GM21619 (cell line): Measurements from ENCODE around the gene TRAF2.

Source experiments
- ATAC-seq: cut with Tn5 transposase; IDR thresholded peaks from one replicate; pipeline ENCODE4 v1.9.1; 2021; ENCODE audit not compliant: unreplicated experiment

TRAF2 gene

DNA sequence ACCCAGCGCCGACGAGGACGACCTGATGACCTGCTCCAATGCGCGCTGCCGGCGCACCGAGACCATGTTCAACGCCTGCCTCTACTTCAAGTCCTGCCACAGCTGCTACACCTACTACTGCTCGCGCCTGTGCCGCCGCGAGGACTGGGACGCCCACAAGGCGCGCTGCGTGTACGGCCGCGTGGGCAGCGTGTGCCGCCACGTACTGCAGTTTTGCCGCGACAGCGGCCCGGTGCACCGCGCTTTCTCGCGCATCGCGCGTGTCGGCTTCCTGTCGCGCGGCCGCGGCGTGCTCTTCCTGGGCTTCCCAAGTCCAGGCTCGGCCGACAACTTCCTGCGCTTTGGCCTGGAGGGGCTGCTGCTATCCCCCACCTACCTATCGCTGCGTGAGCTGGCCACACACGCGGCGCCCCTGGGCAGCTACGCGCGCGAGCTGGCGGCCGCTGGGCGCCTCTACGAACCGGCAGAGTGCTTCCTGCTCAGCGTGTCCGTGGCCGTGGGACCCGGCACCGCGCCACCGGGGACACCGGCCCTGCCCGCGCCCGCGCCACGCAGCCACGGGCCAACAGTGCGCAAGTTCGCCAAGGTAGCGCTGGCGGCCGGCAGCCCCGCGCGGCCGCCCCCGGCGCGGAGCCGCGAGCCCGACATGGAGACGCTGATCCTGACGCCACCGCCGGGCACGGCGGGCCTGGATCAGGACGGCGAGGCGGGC, 39.8 kb upstream of the TRAF2 start:
- ATAC-seq = no peak

DNA sequence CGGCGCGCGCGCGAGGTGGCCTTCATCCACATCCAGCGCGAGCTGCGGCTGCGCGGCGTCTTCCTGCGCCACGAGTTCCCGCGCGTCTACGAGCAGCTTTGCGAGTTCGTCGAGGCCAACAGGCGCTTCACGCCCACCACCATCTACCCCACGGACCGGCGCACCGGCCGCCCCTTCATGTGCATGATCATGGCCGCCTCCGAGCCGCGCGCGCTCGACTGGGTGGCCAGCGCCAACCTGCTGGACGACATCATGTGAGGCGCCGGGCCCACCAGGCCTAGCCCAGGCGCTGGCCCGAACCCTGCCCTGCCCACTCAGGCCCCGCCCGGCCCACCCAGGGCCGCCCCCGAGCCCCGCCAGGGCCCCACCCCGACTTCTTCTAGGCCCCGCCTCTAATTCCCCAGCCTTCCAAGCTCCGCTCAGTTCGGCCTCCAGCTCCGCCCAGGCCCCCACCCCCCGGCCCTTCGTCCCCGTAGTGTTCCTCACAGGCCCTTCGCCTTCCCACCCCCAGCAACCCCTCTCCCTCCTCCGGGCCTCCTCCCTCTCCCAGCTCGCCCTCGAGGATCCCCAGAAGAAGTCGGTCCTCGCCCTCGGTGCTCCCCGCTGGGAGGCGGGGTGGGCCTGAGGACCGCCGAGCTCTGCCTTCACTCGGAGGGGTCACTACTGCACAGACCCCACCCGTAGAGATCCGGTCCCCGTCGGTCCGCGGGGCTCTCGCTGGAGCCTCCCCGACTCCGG, 39.1 kb upstream of the TRAF2 start:
- ATAC-seq = no peak

DNA sequence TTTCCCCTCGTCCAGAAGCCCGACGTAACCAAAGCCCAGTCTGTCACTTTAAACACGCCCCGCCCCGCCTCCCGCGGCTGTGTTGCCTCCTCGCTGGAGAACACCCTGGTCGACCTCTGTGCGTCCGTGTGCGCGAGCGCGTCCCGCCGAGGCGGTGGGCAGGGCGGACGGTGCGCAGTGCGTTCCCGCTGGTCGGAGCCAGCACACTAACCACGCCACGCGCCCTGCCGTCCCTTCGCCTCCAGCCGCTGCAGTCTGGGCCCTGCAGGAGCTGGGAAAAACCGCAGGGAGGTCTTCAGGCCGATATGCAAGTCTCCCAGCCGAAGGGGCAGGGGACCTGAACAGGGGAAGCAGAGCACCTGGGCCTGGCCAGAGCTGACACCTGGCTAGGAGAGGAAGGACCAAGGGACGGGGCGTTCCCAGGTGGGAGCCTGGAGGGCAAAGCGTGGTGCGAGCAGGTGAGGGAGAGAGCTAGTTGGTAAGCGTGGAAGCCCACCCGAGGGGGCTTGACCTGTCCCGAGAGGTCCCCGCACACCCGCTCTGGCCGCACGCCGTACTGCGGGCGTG, 38.4 kb upstream of the TRAF2 start:
- ATAC-seq = no peak

DNA sequence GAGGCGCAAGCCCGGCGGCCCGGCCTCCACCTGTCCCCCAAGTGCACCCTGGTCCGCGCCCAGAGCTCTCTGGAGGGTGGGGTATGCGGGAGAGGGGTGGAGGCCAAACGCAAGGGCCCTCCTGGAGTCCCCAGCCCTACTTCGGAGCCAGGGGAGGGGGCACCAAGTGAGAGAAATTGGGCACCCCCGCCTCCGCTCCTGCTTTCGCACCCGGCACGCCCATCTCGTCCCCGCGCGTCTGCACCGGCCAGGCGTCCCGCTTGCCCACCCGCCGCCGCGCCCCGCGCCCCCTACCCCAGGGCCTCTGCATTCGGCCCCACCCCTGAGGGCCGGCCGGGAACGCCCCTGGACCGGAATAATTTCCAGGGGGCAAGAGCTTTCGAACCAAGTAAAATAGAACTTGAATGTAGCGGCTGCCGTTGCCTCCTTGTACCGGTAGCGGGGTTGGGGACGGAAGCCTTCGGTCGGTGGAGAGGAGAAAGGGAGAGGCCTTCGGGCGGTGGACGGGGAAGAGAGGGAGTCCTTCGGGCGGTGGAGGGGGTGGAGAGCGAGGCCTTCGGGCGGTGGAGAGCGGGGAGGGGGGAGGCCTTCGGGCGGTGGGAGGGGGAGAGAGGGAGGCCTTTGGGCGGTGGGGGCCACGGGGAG, 37.8 kb upstream of the TRAF2 start:
- no peak for ATAC-seq

DNA sequence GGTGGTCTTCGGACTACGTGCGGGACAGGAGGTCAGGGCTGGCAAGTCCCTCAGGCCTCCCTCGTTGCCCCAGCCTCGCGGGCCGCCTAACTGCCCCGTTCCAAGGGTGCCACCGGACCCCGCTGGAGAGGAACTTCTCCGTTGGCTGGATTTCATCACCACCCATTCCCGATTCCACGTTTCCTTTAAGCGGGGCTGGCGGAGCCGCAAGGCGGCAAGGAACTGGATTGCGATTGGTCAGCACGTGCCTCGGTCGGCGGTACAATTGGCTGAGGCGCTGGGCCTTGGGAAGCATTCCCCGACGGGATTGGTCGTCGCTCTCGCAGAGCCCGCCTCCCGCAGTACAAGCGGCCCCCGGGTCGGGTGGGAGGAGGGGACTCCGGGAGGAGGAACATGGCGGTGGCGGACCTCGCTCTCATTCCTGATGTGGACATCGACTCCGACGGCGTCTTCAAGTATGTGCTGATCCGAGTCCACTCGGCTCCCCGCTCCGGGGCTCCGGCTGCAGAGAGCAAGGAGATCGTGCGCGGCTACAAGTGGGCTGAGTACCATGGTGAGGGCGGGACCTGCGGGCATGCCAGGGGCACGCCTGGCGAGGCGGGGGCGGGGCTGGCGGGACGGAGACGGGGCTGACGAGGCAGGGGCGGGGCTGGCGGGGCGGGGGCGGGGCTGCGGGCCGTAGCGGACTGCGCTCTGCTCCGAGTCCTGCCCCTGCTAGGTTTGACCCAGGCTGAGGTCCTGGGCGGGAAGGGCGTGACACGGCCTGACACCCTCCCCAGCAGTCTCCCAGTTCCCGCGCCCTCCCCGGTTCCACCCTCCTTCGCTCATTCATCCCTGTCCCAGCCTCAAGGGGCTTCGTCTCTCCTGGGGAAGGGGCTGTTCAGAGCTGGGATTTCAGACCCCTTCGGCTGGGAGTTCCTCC, 37.0 kb upstream of the TRAF2 start, which contains the start of gene PHPT1:
PHPT1 (plus strand) TSS at position 372 of the 922 bp plus-strand sequence; CDS start at position 394, 22 bp downstream.
- peak; percentile 66 for ATAC-seq

DNA sequence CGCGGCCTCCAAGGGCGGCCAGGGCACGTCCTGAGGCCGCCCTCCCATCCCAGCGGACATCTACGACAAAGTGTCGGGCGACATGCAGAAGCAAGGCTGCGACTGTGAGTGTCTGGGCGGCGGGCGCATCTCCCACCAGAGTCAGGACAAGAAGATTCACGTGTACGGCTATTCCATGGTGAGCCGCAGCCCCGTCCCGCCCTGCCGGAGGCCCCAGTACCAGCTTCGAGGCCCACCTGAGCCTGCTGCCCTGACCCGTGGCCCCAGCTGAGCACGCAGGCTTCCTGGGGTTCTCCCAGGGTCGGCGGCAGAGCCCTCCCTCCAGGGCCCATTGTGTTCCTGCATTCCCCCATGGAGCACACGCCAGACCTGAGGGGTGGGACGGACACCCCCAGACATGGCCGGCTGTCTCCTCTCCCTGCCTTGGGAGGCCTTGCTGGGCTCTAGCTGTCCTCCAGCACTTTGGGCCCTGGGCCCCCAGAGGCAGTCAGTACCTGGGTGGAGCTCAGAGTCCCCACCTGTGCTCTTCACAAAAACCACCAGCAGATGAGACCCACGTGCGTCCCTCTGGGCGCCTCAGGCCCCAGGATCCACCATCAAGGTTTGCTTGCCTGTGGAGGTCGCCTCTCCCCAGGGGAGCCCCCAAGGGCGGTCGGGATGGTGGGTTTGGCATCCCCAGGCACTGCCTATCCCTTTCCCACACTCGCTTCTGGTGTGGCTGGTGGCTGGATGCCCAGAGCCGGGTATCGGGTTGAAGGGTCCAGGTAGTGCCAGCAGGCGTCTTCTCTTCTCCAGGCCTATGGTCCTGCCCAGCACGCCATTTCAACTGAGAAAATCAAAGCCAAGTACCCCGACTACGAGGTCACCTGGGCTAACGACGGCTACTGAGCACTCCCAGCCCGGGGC, 36.1 kb upstream of the TRAF2 start:
- ATAC-seq = no peak

DNA sequence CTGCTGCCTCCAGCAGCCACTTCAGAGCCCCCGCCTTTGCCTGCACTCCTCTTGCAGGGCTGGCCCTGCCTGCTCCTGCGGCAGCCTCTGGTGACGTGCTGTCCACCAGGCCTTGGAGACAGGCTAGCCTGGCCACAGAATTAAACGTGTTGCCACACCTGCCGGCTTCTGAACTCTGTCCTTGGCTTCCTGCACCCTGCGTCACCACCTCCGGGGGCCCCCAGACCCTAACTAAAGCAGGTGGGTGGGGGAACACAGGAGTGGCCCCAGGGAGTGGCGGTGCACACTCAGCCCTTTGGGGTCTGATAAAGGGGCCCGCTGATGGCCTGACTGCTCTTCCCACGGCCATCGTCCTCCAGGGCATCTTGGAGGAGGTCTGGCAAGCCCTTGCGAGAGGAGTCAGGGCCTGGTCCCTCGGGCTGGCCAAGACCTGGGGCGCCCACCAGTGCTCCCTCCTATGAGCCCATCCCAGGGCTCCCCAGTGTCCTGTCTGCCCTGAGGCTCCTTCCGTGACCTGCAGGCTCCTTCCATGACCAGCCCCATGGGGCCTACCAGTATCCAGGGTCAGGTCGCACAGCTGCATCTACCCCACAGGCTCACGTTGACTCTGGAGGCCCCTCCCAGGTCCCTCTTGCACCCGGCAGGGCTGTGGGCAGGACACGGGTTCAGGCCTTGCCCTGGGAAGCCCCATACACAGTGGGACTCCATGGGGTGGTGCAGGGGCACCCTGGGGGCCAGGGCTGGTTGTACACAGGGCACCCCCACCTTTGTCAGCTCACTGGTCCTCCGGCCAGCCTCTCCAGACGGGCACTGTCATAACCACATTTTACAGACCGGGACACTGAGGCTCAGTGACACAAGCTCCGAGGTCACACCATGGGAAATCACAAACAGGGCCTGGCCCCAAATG, 35.2 kb upstream of the TRAF2 start:
- ATAC-seq = no peak

DNA sequence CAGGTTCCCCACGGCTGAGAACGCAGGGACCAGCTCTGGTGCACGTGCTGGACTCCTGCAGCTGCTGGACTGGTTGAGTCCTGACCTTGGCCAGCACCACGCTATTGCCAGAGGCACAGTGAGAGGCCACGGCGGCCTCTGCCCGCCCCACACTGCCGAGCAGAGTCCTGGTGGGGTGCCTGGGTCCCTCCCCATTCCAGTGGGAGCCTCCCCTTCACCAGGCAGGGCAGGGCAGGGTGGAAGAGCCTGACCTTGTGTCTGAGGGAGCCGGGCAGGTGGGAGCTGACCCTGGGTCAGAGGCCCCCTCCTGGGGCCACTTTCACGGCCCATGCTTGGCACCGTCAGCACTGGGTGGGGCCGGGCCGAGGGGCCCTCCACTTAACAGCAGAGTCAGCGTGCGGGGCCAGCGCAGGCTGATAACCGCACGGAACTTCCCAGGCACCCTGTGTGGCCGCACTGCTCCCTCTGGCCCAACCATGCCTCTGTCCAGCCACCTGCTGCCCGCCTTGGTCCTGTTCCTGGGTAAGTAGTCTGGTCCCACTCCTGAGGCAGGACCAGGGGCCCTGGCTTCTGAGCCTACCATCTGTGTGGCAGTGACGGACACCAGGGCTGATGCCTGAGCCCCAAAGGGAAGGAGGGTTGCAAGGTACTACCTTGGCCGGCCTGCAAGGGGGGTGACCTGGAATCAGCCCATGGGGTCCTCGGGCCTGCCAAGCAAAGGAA, 34.2 kb upstream of the TRAF2 start, which contains the start of gene MAMDC4:
MAMDC4 (plus strand) TSS at position 406 of the 723 bp plus-strand sequence; CDS start at position 477, 71 bp downstream.
- no peak for ATAC-seq

DNA sequence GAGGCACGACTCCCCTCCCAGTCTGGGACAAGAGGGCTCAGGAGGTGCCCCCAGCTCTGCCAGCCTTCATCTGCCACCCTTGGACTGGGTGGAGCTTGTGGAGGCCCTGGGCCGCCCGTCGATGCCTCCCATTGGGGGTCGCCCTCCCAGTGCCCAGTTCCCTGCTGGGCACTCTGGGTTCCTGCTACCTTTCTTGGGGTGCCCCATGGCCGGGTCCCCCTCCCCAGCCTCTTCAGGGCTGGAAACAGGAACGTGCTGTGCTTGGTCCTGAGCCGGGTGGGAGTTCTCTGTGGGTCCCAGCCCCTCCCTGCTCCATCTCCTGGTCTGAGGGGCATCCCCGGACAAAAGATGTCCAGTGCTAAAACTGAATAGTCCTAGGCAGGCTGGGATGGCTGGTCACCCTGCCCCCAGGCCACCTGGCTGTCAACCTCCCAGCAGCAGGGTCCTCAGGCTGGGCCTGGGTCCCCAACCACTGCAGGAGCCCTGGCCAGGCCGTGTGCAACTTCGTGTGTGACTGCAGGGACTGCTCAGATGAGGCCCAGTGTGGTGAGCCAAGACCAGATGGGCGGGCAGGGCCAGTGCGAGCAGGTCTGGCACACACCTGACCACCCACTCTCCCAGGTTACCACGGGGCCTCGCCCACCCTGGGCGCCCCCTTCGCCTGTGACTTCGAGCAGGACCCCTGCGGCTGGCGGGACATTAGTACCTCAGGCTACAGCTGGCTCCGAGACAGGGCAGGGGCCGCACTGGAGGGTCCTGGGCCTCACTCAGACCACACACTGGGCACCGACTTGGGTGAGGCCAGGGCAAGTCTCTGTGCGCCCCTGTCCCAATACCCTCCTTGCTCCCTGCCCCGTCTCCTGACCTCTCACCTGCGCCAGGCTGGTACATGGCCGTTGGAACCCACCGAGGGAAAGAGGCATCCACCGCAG, 33.4 kb upstream of the TRAF2 start:
- ATAC-seq = no peak

DNA sequence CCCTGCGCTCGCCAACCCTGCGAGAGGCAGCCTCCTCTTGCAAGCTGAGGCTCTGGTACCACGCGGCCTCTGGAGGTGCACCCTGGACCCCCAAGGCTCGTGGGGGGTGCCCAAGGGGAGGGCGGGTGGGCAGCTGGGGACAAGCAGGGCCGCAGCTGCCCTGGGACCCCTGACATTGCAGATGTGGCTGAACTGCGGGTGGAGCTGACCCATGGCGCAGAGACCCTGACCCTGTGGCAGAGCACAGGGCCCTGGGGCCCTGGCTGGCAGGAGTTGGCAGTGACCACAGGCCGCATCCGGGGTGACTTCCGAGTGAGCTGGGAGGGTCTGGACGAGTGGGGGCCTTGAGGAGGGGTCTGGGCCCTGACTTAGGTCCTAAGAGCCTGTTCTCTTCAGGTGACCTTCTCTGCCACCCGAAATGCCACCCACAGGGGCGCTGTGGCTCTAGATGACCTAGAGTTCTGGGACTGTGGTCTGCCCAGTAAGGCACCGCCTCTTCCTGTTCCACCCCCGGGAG, 32.7 kb upstream of the TRAF2 start:
- no peak for ATAC-seq

DNA sequence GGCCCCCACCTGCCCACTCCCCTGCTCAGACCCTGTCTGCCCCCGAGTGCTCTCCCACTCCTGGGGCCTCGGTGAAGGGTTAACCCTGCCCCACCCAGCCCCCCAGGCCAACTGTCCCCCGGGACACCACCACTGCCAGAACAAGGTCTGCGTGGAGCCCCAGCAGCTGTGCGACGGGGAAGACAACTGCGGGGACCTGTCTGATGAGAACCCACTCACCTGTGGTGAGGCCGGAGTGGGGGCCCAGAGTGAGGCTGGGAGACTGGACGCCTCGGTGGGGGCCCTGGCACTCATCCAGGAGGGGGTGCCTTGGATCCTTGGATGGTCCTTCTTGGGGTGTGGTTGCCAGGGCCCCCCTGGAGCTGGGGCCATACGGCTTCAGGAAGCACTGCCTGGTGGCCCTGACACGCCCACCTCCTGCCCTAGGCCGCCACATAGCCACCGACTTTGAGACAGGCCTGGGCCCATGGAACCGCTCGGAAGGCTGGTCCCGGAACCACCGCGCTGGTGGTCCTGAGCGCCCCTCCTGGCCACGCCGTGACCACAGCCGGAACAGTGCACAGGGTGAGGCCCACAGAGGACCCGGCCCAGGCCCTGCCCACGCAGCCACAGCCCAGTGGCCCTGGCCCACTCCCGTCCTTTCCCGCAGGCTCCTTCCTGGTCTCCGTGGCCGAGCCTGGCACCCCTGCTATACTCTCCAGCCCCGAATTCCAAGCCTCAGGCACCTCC, 32.0 kb upstream of the TRAF2 start:
- no peak for ATAC-seq

DNA sequence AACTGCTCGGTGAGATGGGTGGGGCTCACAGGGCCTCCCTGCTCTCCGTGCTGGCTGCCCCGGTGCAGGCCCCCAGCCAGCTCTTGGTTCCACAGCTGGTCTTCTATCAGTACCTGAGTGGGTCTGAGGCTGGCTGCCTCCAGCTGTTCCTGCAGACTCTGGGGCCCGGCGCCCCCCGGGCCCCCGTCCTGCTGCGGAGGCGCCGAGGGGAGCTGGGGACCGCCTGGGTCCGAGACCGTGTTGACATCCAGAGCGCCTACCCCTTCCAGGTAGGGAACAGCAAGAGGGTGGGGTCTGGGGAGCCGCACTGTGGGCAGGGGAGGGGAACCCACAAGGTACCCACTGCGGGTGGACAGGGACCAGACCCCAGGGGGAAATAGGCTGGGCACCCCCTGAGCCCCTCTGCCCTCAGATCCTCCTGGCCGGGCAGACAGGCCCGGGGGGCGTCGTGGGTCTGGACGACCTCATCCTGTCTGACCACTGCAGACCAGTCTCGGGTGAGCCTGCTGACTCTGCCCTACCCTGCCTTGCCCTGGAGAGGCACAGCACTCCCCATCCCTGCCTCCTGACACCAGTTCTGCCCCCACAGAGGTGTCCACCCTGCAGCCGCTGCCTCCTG, 31.4 kb upstream of the TRAF2 start:
- ATAC-seq = no peak

DNA sequence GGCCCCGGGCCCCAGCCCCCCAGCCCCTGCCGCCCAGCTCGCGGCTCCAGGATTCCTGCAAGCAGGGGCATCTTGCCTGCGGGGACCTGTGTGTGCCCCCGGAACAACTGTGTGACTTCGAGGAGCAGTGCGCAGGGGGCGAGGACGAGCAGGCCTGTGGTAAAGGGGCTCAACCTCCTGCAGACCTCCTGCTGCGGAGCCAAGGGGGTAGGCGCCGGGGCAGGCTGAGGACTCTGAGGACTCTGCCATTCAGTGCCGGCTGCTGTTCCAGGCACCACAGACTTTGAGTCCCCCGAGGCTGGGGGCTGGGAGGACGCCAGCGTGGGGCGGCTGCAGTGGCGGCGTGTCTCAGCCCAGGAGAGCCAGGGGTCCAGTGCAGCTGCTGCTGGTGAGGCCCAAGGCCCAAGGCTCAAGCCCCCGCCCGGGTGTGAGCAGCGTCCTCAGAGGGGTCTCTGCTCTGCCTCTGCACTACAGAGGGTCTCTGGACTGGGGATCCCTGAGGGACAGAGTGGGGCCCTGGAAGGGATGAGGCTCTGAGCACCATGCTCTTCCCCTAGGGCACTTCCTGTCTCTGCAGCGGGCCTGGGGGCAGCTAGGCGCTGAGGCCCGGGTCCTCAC, 30.7 kb upstream of the TRAF2 start:
- no peak for ATAC-seq

DNA sequence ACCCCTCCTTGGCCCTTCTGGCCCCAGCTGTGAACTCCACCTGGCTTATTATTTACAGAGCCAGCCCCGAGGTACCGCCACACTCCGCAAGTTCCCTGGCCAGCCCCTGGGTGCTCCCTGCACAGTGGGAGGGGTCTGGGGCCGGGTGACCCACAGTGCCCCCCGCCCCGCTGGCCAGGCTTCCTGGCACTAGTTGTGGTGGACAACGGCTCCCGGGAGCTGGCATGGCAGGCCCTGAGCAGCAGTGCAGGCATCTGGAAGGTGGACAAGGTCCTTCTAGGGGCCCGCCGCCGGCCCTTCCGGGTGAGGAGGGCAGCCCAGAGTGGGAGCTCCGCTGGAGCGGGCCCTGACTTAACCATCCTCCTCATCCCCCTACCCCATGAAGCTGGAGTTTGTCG, 30.2 kb upstream of the TRAF2 start:
- ATAC-seq = no peak
